GM19239 (cell line): ENCODE results near the gene A3GALT2.

Experiments used
- DNase-seq: peaks from one replicate; pipeline ENCODE4 v3.0.0; 2011; ENCODE audit warnings: low spot score; ENCODE audit not compliant: insufficient read length
- FAIRE-seq: peaks from 2 replicates; lab custom pipeline; 2011; peaks lifted over from hg19 to GRCh38; lab: Jason Lieb, UNC

The A3GALT2 gene

DNA sequence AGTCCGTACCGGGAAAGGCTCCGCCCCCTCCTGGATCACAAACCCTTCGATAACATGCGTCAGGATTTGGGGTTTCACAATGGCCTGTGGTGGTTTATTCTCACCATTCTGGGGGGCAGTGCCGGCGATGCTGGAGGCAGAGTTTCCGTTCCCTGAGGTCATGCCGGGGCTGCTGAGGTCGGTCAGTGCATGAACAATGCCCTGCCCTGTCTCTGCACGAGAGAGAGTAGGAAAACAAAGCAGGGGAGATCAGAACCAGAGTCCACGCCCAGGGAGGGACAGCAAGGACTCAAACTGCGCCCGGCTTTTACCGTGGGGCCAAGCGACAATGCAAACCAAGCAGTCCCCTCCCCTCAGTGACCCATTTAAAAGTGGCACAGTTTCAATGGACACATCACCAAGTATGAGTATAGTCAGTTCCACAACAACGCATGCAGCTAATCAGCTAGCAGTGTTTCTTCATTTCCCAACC, 13.2 kb upstream of the A3GALT2 start:
- FAIRE-seq (no peak), DNase-seq (no peak)

DNA sequence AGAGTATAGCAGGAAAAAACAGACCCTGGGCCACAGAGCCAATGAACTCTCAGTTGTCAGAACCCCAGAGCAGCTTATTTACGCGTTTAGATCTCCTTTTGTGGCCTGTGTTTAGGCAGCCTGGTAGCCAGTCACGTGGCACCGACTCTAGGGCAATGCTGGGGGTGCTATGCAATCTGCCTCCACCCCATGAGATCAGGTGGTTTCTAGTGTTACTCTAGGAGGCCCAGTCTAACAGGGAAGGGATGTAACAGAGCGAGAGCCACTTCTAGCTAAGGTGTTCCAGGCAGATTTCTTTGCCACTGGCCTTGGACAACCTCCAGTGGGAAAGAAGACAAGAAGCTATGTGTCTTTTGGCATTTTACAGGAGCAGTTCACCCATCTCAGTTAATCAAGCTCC, 12.0 kb upstream of the A3GALT2 start:
- DNase-seq, result no peak
- FAIRE-seq, result no peak

DNA sequence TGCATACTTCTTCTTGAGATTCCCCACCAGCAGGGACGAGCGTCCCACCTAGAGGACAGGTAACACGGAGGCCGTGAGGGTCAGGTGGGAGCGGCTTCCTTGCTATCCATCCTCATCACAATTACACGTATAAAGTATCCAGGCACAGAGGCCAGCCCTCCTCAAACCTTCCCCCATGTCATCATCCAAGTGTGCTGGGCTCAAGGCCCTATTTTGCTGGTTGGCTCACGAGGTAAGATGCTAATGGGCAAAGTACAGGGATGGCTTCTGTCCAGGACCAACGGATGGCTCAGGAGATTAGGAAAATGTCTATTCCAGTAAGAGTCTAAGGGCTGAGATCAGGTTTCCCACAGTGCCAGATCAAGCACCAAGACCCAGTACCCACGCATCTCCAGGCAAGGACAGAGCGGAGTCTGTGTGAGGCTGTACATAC, 11.5 kb upstream of the A3GALT2 start:
- DNase-seq, result no peak
- no peak for FAIRE-seq

DNA sequence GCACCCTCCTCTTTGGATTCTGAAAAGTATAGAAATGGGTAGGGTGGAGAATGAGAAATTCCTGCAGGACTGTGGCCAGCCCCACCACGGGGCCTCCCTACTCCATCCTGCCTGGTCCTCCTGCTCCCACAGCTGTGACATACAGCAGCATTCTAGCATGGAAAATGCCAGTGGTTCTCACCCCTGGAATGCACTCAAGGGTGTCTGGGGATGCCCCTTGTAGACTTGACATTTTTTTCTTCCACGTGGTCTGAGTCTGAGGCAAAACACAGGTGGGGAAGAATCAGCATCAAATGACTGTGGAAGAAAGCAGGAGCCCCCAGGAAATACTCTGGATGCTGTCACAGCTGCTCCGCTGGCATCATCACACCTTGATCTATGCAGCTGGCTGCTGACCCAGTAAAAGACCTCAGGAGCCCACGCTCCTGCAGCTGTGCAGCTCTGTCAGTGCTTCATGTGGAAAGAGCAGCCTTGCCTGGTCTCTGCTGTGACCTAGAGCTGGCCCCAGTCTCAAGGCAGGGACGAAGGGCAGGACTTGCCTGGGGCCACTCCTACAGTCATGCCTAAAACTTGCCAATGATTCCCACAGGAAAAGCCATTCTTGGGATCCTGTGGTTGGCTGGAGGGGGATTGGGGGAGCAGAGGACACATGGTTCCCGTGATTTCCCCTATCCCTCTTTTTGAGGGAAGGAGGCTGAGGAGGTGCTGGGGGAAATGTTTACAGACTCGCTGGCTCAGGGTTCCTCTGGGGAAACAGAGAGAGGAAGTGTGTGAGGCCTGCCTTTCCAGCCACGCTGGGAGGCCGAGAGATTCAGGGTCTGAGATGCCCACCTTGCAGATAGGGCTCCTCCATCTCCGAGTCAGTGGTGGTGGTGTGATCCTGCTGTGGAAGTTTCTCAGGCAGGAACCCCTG, 10.8 kb upstream of the A3GALT2 start:
- FAIRE-seq, result no peak
- no peak for DNase-seq

DNA sequence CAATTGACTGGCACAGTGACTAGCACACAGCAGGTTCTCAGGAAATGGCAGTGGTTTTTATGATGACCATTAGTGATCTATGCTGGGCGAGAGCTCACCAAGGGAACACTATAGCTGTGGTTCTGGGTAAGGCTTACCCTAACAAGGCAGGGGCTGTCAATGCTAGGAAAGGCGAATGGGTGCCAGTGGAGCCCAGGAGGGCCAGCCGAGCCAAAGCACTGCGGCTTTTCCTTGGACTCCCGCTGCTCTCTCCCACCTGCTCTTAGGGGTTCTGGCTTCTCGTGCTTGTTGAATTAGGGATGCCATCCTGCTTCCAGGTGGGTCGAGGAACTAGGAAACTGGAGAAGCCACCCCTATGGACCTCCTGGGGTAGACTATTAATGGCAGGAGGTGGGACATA, 10.0 kb upstream of the A3GALT2 start:
- DNase-seq (no peak), FAIRE-seq (no peak)

DNA sequence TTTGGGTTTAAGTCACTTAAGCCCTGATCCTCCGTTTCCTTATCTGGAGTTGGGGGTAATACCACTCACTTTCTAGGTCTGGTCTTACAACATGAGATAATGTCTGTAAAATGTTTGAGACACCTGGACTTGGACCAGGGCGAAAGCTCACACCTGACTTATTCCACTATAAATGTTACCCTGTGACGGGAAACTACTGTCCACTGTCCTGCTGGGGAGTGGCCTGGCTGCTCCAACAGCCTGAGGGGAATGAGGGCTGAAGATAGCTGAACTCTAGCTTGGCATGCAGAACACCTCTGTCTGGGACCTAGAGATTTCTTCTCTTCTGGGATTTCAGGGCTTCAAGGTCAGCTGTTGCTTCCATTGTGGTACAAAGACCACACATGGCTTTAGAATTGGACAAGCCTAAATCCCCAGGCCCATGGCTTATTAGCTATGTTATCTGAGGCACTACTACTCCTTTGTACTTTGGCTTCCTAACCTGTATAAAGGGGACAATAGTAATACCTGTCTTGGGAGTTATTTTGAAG, 9.5 kb upstream of the A3GALT2 start:
- DNase-seq (no peak), FAIRE-seq (no peak)

DNA sequence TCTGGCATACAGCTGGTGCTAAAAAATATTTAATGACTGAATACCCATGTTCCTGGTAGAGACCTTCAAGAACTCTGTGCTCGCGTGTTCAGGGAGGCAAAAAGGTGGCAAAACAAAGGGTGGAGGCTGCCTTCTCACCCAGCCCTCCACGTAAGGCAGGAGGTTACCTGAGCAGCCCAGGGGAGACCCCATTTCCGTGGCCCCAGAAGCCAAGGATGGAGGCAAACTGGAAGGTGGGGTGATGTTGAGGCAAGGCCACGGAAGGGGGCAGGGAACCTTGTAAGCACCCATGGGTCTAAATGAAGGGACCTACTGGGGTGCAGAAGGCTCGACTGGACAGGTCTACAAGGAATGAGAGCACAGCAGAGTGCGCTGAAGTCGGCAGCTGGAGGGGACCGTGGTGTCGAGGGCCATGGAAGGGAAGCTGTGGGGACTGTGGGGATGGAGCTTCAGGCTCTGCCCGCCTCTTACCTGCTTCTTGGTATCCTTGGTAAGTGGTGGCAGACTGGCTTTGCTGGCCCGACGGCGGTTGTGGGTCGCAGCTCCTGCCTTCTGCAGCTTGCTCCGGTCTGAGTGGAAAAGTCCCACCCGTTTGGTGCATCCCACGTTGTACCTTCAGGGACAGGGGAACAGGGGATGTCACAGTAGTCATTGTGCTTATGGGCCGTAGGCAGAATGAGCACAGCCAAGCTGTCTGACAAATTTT, 8.9 kb upstream of the A3GALT2 start:
- FAIRE-seq (no peak), DNase-seq (no peak)

DNA sequence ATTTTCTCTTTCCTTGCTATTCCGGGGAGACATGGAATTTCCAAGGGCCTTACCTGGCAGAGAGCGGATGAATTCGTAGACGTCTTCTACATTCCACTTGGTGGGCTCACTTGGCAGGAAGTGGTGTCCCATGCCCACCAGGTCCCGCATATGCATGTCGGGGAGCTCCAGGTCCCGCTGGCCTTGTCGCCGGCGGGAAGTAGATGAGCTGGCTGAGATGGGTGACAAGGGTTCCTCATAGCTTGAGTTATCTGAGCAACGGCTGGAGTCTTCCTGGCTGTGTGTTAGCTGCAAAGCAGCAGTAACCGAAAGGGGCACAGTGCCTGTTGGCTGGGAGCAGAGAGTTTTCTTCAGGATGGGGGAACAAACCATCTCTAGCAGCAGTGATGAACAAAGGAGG, 7.9 kb upstream of the A3GALT2 start:
- FAIRE-seq (no peak), DNase-seq (no peak)

DNA sequence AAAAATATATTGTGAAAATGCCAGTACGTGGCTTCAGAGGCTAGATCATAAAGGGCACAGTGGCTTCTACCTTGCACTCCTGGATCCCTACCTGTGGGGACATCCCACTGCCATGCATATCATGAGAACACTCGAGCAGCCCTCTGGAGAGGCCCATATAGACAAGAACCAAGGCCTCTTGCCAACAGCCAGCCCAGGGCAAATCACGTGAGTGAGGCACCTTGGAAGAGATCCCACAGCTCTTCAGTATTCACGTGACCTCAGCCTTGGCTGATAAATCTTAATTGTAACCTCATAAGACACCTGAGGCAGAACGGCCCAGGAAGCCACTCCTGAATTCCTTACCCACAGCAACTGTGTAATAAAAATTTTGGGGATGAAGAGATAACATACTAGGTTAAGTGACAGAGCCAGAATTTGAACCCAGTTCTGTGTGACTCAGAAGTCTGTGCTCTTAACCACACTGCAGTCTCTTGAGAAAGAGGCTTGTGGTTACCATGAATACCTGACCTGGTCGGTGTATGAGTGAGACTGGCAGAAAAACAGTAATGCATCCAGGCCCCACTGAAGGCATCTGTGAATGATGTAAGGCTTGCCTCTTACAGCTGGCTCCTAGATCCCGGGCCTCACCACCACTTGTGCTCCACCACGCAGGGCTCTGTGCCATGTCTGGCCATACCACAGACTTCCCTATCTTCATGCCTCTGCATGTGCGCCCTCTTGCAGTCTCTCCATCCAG, 6.9 kb upstream of the A3GALT2 start:
- no peak for DNase-seq
- no peak for FAIRE-seq

DNA sequence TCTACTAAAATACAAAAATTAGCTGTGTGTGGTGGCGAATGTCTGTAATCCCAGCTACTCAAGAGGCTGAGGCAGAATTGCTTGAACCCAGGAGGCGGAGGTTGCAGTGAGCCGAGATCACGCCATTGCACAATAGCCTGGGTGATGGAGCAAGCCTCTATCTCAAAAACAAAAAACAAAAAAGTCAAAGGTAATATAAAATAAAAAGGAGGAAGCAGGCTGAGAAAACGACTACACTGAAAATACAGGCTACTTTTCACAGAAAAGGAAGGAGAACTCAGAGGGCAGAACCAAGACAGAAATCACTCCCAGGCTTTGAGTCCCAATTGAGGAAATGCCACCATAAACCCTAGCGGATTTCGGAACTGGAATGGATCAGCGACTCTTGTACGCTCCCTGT, 5.9 kb upstream of the A3GALT2 start:
- FAIRE-seq (no peak), DNase-seq (no peak)

DNA sequence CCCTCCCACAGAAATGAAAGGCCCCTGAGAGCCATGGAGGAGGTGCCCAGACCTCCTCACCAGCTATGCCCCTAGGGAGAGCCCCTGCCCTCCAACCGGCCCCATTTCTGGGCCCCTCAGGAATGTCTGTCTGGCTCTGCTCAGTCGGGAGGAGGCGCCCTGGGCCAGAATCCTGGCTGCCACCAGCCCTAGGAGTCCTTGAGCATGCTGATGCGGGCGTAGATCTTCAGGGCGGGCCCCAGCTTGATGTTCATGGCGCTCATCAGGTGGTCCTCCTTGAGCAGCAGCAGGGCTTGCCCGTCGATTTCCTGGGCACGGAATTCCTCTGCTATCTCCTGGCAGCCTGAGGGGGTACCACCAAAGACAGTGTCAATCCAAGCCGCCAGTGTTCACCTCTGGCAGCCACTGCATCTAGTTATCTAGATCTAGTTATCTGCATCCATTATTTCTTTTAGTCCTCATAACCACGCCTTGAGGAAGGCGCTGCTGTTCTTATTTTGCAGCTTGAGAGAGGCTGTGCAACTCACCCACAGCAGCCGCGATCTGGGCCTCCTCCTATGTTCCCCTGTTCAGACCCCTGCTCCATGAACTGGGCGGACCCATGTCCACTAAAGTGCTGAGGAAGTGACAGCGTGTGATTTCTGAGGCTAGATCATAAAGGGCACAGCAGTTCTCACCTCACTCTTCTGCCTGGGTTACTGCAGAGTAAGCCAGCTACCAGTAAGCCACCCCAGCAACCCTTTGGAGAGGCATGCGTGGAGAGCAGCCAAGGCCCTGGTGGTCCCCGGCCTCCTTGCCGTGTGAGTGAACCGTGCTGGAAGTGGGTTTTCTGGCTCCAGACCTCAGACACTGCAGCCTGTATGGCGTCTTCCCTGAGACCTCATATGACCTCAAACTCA, 4.0 kb upstream of the A3GALT2 start:
- FAIRE-seq, result no peak

DNA sequence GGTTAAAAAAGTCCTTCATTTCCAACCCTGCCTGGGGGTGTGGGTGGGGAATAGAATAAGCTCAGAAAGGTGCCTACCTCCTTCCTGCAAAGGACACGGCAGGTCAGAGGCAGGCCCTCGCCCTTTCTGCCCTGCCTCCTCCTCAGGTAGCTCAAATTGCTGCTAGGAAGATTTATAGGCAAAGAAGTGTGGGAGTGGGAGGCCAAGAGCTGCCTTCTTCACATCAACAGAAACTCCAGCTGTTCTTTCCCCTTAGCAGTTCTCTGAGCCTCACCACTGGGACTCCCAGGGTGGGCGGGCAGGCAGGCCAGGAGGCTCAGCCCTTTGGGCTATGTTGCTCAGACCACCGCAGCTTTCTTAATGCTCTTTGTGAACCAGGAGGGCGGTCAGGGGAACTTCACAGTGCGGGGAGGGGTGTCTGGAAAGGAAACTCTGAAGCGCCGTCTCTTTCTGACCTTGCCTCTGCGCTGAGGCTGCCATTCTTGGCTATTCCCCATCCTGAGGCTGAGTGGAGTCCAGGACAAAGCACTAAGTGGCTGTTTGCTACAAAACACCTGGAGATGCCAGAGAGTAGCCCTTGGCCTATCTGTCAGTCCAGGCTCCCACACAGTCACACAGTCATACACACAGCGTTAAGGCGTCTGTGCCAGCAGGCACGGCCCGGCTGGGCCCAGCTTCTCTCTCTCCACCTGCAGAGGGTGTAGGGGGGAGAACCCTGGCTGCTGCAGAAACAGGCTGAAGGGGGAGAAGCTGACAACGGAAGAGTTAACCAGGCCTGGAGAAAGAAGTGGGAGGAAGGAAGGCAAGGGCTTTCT, 3.0 kb upstream of the A3GALT2 start:
- FAIRE-seq (no peak), DNase-seq (no peak)

More for the DNA sequence above, 4.0 kb upstream of the A3GALT2 start:
- no peak for DNase-seq

DNA sequence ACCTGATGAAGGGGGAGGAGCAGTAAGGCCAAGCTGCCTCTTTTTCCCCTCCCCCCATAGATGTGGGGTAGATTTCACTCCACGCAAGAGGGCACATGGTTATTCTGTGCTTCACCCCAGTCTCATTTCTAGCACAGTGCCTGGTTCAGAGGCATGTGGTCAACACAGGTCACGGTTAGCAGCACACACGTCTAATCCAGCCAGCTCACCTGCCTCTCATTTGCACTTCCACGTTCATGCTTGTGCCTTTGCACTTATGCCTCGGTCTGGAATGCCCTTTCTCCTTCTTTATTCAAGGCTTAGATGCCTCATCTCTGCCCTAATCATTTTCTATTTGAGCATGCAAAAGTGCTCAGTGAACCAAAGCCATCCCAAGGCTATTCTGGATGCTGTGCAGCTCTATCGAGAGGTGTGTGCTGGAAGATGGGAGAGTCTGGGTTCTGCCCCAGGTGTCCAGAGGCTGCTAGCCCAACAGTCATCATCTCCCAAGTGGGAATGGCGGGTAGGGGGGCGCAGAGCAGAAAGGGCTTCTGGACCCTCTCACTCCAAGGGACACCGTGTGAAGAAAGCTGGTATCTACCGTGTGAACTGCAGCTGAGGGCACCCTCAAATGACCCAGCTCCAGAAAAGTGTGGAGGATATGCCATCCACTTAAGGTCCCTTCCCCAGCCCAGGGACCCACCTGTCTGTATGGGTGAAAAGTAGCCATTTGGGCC, 2.1 kb upstream of the A3GALT2 start:
- FAIRE-seq, result no peak

DNA sequence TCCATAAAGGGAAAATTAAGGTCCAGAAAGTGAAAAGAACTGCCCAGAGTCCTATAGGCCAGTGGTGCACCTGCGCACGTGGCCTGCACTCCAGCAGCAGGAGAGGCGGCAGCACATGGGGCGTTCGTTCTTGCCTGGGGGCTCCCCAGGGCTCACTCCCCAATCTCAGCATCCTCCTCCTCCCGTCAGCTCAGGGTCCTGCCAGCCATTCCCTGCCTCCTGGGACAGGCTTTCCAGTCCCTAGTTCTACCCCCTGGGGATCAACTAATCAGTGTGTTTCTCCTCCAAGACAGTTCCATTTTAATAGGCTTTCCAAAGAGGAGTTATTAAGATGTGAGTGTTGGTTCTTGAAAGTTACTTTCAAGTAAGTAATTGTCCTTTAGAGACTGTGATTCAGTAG, 1.2 kb upstream of the A3GALT2 start:
- no peak for FAIRE-seq
- DNase-seq, result no peak

More for the DNA sequence above, 2.1 kb upstream of the A3GALT2 start:
- no peak for DNase-seq

DNA sequence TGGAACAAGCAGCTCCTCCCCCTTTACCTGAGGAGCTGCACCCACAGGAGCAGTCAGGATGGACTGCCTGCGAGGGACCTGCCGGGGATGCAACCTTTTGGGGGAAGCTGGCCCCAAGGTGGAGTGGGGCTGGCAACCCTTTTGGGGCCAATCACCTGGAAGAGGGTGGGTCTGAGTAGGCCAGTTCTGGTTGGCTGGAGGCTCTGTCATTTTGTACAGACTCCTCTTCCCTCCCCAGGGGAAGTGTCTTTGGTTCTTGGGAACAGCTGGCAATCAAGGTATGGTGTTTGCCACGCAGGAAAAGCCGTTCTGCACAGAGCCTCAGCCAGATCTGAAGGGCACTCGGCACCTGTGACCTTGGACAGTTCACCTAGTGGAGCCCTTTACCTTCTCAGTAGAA, 280 bp upstream of the A3GALT2 start:
- DNase-seq, result no peak
- FAIRE-seq, result no peak

DNA sequence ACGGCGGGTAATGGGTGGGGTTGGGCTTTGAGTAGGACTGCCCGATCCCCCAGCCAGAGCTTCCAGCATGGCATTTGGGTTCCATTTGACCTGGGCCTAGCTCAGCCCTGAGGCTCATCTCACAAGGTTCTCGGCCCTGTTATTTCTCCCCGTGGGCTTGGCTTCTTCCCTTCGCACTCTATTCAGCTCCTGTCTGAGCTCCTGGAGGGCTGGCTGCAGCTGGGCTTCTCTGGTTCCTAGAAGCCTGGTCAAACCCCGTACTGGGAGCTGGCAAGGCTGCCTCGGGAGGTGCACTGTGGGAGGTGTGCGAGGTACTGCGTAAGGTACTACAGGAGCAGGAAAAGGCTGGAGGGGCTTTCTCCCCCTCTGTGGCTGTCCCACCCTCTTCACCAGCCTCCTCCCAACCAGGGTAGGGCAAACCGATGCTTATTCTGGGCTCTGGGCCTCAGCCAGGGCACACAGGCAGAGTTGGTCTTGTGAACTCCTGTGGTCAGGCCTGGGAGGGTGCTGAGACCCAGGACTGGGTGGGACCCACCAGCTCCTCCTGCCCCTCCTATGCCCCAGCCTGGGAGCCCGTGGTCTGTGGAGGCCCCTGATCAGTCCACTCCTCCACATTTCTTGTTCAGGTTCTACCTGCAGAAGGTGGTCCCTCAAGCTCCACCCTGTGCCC, 814 bp downstream of the A3GALT2 start:
- FAIRE-seq (no peak), DNase-seq (no peak)

DNA sequence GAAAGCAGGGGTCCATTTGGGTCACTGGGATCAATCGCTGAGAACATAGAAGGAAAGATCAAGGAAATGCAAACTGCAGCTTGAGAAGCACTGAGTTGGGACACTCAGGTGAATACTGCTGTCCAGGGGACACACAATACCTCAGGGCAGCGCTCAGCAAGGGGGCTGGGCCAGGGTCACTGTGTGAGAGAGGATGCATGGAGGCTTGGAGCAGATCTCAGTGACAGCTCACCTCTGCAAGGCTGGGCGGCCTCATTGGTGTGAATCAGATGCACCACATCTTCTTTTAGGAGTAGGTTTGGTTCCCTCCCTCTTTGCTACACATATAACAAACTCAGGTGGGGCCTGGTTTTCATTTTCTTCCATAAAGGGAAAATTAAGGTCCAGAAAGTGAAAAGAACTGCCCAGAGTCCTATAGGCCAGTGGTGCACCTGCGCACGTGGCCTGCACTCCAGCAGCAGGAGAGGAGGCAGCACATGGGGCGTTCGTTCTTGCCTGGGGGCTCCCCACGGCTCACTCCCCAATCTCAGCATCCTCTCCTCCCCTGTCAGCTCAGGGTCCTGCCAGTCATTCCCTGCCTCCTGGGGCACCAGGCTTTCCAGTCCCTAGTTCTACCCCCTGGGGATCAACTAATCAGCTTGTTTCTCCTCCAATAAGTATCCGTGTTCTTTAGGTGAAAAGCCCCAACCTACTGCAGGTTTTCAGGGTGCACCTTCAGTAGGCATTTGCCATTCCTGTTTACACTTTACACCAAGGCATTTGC, 1.5 kb downstream of the A3GALT2 start:
- DNase-seq, result no peak
- FAIRE-seq, result no peak
